Measurements from ENCODE around the gene SSTR5.

The SSTR5 gene

DNA sequence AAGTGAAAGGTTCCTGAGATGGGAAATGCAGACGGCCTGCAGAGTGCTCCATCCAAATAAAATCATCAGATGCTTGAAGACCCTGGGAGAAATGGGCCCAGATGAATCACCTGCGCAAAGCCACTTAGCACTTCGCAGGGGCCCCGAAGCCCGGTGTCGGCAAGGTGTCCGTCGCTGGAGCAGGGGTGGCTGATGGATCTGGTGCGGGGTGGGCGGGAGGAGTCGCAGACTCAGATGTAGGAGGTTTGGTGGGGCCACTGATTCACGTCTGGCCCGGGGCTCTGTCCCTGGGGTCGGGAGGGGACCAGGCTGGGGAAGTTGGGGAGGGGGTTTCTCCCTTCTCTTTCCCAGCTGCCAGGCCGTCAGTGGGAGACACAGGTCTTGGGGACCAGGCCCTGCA is 21.6 kb upstream of the SSTR5 start:
- in situ Hi-C loops (cut with HindIII; ENCODE audit: low pct_ligation_motif_present, low pct_unique_long_range_greater_than_20kb, low sequenced_read_pairs) = no loop called here
- no peak for DNase-seq

DNA sequence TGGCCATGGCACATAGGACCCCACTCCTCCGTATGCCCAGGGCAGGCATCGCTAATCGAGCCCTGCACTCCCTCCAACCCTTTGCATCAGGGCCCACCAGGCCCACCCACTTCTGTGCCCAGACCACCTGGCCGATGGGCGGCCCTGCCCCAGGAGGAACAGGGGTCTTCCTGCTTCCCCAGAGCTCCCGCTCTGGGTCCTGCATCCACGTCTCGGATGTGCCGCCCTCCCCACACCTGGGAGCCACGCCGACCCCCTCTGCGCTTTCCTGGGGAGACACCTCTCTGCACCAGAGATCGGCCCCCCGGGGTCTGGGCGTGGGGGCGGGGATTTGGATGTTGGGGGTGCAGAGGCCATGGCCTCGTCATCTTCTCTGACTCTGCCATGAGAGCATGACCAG is 21.1 kb upstream of the SSTR5 start:
- in situ Hi-C loops (cut with HindIII; ENCODE audit: low pct_ligation_motif_present, low pct_unique_long_range_greater_than_20kb, low sequenced_read_pairs) = no loop called here
- no peak for DNase-seq

DNA sequence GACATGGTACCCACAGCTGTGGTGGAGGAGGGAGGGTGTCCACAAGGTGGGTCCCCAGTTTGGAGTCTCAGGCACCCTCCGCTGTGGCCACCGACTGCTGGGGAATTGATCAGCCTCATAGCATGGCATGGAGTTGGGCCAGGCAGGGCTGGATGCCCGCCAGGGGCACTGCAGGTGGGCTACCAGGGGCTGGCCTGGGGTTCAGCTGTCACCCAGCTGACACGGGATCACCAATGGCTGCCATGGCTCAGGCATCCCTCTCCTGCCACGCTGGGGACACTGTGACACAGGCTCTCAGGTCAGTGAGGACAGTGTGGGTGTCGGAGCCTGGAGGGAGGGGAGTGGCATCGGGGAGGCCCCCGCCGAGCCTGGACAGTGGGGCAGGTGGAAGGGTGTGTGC is 19.8 kb upstream of the SSTR5 start:
- in situ Hi-C loops (cut with HindIII; ENCODE audit: low pct_ligation_motif_present, low pct_unique_long_range_greater_than_20kb, low sequenced_read_pairs) = no loop called here
- DNase-seq = no peak

DNA sequence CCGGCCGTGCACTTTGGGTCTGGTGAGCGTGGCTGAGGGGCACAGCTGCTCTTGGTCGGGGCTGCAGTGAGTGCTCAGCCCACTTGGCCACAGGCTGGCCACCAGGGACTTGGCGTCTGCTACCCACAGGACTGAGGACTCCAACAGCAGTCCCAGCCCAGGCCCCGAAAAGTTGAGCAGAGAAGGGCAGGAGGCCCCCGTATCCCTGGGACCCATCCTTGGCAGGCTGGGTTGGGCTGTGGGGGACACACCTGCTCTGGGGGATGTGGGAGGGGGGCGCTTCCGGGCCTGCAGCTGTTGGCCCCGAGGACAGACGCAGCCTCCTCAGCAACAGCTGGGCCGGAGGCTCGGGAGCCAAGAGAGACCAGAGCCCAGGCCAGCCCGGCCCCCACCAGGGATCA is 19.4 kb upstream of the SSTR5 start:
- DNase-seq = no peak
- in situ Hi-C loops (cut with HindIII; ENCODE audit: low pct_ligation_motif_present, low pct_unique_long_range_greater_than_20kb, low sequenced_read_pairs) = no loop called here

DNA sequence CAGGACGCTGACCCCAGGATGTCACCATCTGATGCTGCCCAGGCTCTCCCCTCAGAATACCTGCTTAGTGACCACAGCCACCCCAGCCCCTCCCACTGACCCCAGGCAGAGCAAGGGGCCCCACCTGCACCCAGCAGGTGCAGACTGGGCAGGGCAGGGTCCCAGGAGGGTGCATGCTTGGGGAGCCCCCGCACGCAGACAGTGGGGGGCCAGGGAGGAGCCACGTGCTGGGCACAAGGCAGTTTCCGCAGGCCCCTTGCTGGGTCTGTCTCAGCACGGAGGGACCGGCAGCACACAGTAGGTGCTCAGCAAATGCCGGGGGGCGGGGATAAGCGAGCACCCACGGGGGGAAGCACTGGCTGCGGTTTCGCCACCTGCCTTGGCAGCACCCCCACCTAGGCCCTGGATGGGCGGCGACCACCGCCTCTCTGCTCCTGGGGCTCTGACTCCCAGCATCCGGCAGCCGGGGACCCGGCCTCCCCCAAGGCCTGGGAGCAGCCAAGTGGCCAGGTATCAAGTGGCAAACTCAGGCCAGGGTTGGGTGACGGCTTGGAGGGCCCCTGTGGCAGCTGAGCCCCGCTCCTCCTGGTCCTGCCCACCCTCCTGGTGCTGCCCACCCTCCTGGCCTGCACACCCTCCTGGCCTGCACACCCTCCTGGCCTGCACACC is 18.7 kb upstream of the SSTR5 start:
- in situ Hi-C loops (cut with HindIII; ENCODE audit: low pct_ligation_motif_present, low pct_unique_long_range_greater_than_20kb, low sequenced_read_pairs) = no loop called here
- DNase-seq = no peak

DNA sequence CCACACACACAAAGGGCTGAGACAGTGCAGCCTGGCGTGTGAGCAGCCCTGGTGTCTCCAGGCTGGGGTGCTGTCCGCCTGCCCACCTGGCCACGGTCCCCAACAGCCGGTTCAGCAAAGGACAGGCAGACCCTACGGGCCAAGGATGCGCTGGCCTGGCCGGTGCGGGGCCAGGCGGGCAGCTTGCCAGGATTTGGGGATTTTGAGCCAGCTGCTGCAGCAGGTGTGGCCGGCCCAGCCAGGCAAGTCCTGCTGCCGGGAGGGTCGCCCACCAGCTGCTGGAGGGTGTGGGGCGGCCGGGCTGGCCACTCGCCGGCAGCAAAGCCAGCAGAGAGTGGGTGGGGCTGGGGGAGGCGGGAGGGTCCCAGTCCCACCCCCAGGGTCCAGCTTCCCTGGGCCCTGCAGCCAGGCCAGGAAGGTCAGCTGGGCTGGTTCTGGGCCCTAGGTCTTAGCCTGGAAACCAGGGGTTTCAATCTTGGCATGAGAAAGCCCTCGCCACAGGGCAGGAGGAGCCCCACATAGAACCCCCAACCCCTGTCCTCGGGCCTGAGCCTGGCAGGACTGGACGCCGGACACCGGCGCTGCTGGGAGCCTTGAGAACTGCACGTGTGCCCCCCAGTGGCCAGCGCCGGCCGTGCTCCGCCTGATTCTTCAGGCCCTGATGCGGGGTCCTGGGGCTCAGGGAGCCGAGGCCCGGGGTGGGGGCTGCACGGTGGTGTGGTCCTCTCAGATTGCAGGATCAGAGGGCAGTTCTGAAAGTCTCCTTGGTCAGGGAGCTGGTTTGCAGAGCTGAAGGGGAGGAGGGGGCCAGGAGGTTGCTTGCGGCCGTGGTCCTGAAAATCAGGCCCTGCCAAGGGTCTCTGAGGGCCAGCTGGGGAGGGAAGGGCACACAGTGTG is 17.6 kb upstream of the SSTR5 start:
- peak; percentile 70 for DNase-seq
- in situ Hi-C loops (cut with HindIII; ENCODE audit: low pct_ligation_motif_present, low pct_unique_long_range_greater_than_20kb, low sequenced_read_pairs) = no loop called here

DNA sequence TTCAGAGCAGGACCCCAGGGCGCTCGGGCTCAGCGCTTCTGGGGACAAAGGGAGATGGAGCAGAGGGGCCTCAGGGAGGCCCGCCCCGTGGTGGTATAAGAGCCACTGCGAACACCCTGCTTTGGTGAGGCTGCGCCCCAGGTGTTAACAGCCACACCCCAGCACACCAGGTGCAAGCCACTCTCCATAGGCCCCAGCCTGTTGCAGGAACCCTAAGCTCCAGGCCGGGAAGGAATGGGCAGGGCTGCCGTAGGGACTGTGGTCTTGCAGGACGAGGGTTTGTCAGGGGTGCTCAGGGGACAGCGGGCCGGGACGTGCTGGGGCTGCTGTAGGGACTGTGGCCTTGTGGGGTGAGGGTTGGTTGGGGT is 17.0 kb upstream of the SSTR5 start:
- in situ Hi-C loops (cut with HindIII; ENCODE audit: low pct_ligation_motif_present, low pct_unique_long_range_greater_than_20kb, low sequenced_read_pairs) = no loop called here
- no peak for DNase-seq

DNA sequence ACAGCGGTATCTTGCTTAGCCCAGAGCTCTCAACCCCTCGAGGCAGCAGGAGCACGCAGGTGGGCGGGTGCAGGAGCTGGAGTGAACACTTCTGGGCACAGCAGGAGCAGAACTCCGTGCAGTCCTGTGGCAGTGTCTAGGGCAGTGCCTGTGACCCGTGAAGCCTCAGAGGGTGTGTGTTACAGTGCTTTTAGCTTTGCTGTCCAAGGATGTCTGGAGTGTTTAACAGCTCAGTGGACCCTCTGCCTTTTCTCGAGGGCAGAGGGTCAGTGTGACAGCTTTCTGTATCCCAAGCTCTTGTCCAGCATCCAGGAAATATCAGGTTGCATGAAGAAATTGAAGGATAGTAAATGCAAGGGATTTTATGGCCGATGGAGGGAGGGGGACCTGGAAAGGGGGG is 16.4 kb upstream of the SSTR5 start:
- in situ Hi-C loops (cut with HindIII; ENCODE audit: low pct_ligation_motif_present, low pct_unique_long_range_greater_than_20kb, low sequenced_read_pairs) = no loop called here
- peak; percentile 34 for DNase-seq

DNA sequence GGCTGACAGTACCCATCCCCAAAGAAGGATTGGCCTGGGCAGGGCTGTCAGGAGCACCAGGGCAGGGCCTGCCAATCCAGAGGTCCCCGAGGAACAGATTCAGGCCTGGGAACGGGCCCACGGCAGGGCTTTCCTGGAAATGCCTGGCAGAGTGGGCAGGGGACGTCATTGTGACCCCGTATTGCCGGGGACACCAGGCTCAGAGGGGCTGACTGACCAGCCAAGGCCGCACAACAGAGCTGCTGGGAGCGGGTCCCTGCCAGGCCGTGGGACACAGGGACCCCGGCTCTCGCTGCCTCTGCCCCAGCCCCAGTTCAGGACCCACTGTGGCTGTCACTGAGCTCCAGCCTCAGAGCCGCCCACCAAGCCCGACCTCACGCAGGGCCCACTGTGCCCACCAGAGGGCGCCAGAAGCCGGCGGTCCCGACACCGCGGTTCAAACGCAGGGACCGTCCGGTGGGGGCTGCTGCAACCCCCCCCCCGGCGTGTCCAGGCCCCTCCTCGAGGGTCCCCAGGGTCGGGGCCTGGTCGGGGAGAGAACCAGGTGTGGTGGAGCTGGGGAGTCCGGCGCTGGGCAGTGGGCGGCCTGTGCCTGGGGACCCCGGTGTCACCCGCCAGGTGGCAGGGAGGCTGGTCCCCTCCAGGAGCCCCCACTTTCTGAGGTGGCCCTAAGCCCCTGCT is 15.2 kb upstream of the SSTR5 start:
- peak; percentile 45 for DNase-seq
- in situ Hi-C loops (cut with HindIII; ENCODE audit: low pct_ligation_motif_present, low pct_unique_long_range_greater_than_20kb, low sequenced_read_pairs) = no loop called here

DNA sequence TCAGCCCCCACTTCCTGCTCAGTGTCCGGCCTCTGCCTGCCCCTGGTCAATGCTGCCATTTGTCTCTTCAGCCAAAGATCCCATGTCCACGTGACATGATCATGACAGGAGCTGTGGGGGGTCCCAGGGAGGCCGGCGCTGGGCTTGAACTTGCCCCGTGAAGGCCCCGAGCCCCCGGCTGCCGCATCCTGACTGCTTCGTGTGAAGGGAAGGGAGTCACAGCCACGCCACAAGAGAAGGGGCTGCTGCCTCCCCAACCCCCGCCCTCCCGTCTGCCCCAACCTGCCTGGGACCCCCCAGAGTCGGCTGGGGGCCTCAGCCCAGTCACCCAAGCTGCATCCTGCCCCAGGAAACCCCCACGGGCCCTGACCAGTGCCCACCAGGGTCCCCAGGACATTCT is 14.3 kb upstream of the SSTR5 start:
- DNase-seq = no peak
- in situ Hi-C loops (cut with HindIII; ENCODE audit: low pct_ligation_motif_present, low pct_unique_long_range_greater_than_20kb, low sequenced_read_pairs) = no loop called here

DNA sequence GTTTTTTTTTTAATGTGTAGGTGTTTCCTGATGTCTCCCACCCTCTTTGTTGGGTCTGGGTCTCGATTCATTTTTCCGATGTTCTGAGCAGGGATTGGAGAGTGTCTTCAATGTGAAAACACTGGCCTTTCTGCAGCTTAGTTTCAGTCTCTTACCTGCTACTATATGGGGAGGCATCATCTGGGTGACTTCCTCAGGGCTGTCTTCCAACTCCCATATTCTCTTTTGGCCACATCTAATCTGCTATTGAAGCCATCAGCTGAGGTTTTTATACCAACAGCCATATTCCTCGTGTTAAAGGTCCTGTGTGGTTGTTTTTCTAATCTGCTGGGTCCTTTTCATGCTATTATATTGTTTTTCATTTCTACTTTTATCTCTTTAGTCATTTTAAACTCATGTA is 13.2 kb upstream of the SSTR5 start:
- DNase-seq = no peak
- in situ Hi-C loops (cut with HindIII; ENCODE audit: low pct_ligation_motif_present, low pct_unique_long_range_greater_than_20kb, low sequenced_read_pairs) = no loop called here

DNA sequence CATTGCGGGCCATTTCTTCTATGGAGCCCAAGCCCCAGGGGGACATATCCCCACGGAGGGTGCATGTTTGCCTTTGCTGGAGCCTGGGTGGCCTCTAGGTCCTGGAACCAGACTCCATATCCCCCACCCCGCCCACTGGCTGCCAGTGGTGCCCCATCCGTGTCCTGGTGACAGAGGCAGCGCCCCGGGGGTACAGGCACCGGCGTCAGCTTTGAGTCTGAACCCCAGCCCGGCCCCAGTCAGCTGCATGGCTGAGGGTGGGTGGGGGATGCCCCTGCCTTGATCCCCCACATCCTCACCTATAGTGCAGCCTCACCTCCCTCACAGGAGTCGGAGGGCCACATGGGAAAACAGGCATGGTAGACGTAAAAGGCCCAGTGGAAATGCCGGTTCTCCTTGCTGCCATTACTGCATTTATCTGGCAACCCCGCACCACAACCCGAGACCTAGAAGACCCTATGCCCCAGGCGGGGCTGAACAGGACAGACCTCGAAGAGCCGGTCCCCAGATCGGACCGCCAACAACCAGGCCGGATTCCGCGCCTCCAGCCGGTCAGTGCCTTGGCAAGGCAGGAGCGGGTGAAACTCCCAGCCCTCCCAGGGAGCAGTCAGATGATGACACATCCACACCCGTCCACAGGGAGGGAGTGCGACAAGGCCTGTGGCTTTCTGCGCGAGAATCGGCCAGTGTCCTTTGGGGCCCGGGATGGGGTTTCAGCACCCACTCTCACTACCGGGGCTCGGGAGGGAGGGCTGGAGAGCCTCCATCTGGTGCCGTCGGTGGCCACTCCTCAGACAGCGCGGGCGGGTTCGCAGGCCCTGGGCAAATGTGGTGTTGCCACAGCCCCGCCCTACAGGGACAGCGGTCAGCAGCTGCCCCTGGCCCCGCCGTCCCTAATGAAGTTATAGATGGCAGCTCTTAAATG is 11.9 kb upstream of the SSTR5 start:
- in situ Hi-C loops (cut with HindIII; ENCODE audit: low pct_ligation_motif_present, low pct_unique_long_range_greater_than_20kb, low sequenced_read_pairs) = no loop called here
- DNase-seq = no peak

DNA sequence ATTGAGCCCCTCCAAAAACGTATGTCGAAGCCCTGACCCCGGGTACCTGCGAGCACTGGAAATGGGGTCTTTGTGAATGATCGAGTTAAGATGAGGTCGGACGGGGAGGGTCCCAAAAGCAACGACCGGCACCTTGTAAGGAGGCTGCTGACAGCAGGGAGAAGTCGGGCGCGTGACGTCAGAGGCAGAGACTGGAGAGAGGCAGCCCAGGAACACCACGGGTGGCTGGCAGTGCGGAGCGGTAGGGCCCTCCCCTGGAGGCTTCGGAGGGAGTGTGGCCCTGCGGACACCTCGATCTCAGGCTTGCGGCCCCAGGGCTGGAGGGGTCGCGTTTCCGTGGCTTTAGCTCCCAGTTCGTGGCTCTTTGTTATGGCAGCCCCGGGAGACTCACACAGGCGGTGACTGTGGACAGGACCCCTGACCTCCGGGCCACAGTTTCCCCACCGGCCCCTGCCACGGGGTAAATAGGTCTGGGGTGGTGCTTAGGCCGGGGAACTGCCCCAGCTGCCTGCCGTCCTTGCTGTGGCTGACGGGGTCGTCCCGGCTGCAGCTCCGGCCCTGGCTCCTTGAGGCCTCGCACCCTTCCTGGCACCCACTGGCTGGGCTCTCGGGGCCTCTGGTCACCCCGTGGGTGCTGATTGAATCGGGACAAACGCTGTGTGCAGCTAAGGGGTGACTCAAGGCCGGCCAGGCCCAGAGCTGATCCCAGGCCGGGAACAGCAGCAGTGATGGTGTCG is 10.6 kb upstream of the SSTR5 start:
- in situ Hi-C loops (cut with HindIII; ENCODE audit: low pct_ligation_motif_present, low pct_unique_long_range_greater_than_20kb, low sequenced_read_pairs) = no loop called here
- no peak for DNase-seq

DNA sequence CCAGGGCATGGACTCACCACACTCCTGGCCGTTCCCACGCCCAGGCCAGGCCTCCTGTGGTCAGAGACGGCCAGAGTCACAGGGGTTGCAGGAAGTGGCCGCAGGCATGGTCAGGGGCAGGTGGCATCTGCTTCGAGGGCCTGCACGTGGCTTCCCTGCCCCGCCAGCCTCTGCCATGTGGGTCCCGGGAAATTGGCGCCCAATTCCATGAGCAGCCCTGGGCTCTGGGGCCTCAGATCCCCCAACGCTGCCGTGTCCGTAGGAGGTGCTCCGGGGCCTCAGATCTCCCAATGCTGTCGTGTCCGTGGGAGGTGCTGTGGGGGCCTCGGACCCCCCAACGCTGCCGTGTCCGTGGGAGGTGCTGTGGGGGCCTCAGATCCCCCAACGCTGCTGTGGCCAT is 9.7 kb upstream of the SSTR5 start:
- no peak for DNase-seq

DNA sequence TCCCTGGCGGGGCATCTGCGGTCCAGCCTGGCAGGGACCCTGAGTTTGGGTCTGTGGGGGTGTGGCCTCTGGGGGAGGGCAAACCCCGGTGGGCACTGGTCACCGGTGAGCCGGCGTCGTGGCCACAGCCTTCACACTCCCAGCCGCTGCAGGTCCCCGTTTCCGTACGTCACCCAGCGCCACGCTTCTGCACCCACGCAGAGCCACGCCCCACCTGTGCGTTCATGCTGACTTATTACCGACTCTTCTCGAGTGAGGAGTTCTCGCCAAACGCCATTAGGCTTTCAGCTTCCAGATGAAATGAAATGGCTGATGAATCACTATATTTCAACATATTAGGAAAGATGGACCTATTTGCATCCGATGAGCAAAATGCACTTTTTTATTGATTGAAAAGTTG is 8.8 kb upstream of the SSTR5 start:
- in situ Hi-C loops (cut with HindIII; ENCODE audit: low pct_ligation_motif_present, low pct_unique_long_range_greater_than_20kb, low sequenced_read_pairs) = no loop called here
- no peak for DNase-seq

More for the DNA sequence above, 9.7 kb upstream of the SSTR5 start:
- in situ Hi-C loops (cut with HindIII; ENCODE audit: low pct_ligation_motif_present, low pct_unique_long_range_greater_than_20kb, low sequenced_read_pairs) = no loop called here

DNA sequence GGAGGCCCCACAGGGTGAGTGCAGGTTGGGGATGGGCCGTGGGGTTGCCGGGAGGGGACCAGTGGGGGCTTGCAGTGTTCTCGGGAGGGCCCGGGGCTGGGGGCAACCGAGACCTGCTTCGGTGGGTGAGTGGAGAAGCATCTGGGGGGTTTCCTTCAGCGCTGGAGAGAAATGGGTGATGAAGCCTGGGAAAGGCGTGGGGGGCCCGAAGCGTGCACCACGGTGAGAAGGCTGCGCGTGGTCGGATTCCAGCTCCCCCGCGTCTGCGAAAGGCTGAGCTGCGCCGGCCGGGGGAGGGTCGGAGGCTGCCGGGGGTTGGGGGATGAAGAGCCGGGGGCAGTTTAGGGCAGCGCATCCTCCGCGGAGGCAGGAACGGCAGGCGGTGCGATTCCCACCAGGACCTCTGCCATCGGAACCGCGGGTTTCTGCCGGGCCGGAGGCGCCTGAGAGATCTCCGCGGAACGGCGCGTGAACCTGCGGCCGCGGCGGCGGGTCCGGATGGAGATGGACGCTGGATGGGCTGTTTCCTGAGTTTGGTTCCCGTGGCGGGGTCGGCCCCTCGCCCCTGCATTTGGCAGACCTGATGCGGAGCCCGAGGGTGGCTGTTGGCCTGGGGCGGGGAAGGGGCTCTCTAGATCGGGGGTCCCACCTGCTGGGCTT is 6.9 kb upstream of the SSTR5 start:
- in situ Hi-C loops (cut with HindIII; ENCODE audit: low pct_ligation_motif_present, low pct_unique_long_range_greater_than_20kb, low sequenced_read_pairs) = no loop called here
- no peak for DNase-seq

DNA sequence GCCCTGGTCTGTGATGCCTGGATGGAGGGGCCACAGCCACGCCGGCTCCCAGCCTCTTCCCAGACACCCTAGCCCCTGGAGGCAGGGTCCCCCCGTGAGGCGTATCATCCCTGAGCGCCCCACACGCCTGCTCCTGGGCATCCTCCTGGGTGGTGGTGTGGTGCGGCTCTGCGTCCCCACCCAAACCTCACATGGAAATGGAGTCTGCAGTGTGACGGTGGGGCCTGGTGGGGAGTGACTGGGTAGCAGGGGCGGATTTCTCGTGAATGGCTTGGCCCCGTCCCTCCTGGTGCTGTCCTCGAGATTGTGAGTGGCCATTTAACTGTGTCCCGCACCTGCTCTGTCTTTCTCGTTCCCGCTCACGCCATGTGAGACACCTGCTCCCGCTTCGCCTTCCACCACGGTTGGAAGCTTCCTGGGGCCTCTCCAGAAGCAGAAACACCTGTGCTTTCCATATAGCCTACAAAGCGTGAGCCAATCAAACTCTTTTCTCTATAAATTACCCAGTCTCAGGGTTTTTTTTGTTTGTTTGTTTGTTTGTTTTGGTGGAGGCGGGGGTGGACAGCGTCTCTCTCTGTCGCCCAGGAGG is 5.9 kb upstream of the SSTR5 start:
- in situ Hi-C loops (cut with HindIII; ENCODE audit: low pct_ligation_motif_present, low pct_unique_long_range_greater_than_20kb, low sequenced_read_pairs) = no loop called here
- DNase-seq = no peak
